Measurements from ENCODE around the gene DHX15. TPM values are rescaled to one million over a fixed set of nuclear protein-coding genes. Genes with fewer than 3 reads are reported as not detected.

The DHX15 gene
- total and polyA plus RNA-seq, 11 donors, result 24.0 to 67.8 (median 55.3) TPM

DNA sequence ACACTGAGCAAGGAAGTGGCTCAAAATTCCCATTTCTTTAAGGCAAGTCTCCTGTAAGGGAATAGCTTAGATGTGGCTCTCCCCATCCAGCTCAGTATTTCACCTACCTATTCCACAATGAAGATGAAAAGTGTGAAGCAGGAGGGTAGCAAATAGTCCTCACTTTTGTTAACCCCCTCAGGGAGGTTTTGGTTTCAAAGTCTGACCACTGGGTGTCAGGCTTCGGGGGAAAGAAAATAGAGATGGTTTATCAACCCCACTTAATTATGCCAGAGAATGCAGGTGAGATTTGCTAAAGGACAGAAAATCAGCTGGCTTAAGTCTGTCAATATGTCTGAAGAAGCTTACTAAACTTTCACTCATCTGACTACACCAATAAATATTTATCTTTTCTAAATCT is 69.5 kb downstream of the DHX15 start:
- DNase-seq (no peak), ATAC-seq (no peak)
- no peaks in the 10 kb centered on the region for H3K27me3 ChIP-seq
- peaks cover 0 to 22% (median 5%) of the 10 kb centered on the region in 9 donors for H3K36me3 ChIP-seq
- 78 to 87% (median 81%) methylated on average over 1 of the region's 1 CpG for WGBS, 4 donors
- no peak overlapping the region for H3K27ac ChIP-seq
- H3K4me1 ChIP-seq, result peaks cover 0 to 27% (median 16%) of the 10 kb centered on the region in 12 donors
- no peak for TF ChIP-seq POLR2A (IDR thresholded peaks at IDR 0.05)
- TF ChIP-seq, protein P1, sequence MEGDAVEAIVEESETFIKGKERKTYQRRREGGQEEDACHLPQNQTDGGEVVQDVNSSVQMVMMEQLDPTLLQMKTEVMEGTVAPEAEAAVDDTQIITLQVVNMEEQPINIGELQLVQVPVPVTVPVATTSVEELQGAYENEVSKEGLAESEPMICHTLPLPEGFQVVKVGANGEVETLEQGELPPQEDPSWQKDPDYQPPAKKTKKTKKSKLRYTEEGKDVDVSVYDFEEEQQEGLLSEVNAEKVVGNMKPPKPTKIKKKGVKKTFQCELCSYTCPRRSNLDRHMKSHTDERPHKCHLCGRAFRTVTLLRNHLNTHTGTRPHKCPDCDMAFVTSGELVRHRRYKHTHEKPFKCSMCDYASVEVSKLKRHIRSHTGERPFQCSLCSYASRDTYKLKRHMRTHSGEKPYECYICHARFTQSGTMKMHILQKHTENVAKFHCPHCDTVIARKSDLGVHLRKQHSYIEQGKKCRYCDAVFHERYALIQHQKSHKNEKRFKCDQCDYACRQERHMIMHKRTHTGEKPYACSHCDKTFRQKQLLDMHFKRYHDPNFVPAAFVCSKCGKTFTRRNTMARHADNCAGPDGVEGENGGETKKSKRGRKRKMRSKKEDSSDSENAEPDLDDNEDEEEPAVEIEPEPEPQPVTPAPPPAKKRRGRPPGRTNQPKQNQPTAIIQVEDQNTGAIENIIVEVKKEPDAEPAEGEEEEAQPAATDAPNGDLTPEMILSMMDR (IDR thresholded peaks at IDR 0.05), result peak in 4 of 12 donors; percentile 8 to 24 (median 12)
- intact Hi-C loops (cut with DNase I), result no loop called here
- H3K4me3 ChIP-seq, result no peak overlapping the region
- H3K9me3 ChIP-seq, result no peaks in the 10 kb centered on the region

DNA sequence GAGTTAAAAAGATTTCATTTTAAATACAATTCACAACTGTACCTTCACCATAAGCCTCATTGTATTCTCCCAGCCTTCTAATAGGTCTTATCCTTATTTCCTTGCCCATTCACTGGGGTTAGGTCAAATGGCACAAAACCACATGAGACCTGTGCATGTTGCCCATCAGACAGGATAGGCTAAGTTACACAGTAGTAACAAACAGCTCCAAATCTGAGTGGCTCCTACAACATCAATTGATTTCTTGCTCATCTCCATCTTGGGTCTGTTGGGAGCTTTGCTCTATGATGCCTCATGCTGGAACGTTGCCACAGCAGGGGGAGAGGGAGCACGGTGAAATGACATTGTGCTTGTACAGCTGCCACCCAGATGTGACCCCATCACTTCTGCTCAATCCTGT is 70.6 kb downstream of the DHX15 start:
- WGBS, 4 donors, result 80 to 100% (median 89%) methylated on average over 2 of the region's 2 CpGs
- Histone ChIP-seq H3K4me3 (no peak overlapping the region), H3K27me3 (no peaks in the 10 kb centered on the region), H3K27ac (no peak overlapping the region), H3K36me3 (peaks cover 0 to 12% (median 0%) of the 10 kb centered on the region in 9 donors), H3K9me3 (no peaks in the 10 kb centered on the region), H3K4me1 (peaks cover 0 to 16% (median 7%) of the 10 kb centered on the region in 12 donors)
- DNase-seq (no peak), ATAC-seq (peak in 1 of 4 donors; percentile 37)
- intact Hi-C loops (cut with DNase I), result no loop called here
- TF ChIP-seq POLR2A (IDR thresholded peaks at IDR 0.05), result no peak
- TF ChIP-seq, protein P1 (IDR thresholded peaks at IDR 0.05), result no peak

DNA sequence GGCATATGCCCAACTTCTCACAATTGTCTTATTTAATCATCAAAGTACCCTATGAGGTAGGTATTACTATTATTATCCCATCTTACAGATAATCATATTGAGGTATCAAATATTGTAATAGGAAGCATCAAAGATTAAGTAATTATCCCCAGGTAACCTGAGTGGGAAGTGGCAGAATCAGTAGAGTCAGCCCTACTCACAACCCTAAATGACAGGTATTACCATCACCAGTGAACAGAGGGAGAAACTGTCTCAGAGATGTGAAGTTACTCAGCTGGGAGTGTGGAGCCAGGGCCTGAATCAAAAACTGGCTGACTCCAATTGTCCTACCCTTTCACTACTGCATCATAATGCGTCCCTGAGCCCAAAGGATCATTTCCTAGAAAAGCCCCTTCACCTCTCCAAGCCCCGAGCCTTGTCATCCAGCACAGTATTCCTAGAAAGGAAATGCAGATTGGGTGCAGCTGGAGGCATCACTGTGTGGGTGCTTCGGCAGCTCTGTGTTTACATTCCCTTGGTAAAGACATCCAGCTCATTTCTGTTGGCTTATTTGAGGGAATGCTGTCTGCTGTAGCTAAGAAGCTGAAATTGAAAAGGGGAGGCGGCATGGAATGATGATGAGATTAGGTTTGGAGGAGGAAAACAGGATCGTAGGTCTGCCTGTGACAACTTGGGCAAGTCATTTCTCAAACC is 72.8 kb downstream of the DHX15 start:
- Histone ChIP-seq H3K36me3 (peaks cover 0 to 10% (median 0%) of the 10 kb centered on the region in 9 donors), H3K4me3 (no peak overlapping the region), H3K4me1 (no peaks in the 10 kb centered on the region), H3K9me3 (no peaks in the 10 kb centered on the region), H3K27me3 (no peaks in the 10 kb centered on the region), H3K27ac (no peak overlapping the region)
- TF ChIP-seq, protein P1 (IDR thresholded peaks at IDR 0.05), result no peak
- TF ChIP-seq POLR2A (IDR thresholded peaks at IDR 0.05), result no peak
- intact Hi-C loops (cut with DNase I), result no loop called here
- DNase-seq (no peak), ATAC-seq (no peak)
- WGBS, 4 donors, result 82 to 91% (median 86%) methylated on average over 5 of the region's 5 CpGs

DNA sequence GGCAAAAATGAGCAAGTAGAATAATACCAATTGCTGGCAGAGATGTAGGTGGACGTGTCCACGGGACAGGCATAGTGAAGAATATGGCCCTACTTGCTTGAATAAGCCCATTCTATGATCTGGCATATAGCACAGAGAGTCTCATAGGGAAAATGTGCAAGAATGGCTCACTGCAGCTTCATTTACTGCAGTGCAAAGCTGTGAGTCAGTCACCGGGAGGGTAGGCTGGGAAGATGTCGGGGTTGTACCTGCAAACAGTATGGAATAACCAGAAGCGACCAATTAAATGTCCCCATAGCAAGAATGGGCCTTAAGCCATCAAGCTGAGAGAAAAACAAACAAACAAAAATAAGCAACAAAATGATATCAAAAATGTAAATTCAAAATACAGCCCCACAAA is 74.3 kb downstream of the DHX15 start:
- ATAC-seq (no peak), DNase-seq (no peak)
- peaks cover 0 to 10% (median 0%) of the 10 kb centered on the region in 9 donors for H3K36me3 ChIP-seq
- H3K9me3 ChIP-seq, result no peaks in the 10 kb centered on the region
- no peaks in the 10 kb centered on the region for H3K27me3 ChIP-seq
- no peak for TF ChIP-seq POLR2A (IDR thresholded peaks at IDR 0.05)
- TF ChIP-seq, protein P1 (IDR thresholded peaks at IDR 0.05), result no peak
- intact Hi-C loops (cut with DNase I), result no loop called here
- no peaks in the 10 kb centered on the region for H3K4me1 ChIP-seq
- 95 to 96% (median 96%) methylated on average over 5 of the region's 5 CpGs for WGBS, 4 donors
- H3K27ac ChIP-seq, result no peak overlapping the region
- no peak overlapping the region for H3K4me3 ChIP-seq
